Neural progenitor cell (in vitro differentiated cells): Measurements from ENCODE around the gene KRT15. TPM values are rescaled to one million over a fixed set of nuclear protein-coding genes. Genes with fewer than 3 reads are reported as not detected.

Source experiments
- DNase-seq: peaks from one replicate; pipeline ENCODE4 v3.0.0-alpha.2; 2016; ENCODE audit warnings: low spot score
- H2AFZ ChIP-seq: fragments of 200-600 bp; sonication (generic); replicated peaks from 2 replicates; pipeline ENCODE4 v1.6.1; 2016; ENCODE audit warnings: antibody characterized with exemption
- H3F3A ChIP-seq: fragments of 200-600 bp; sonication (generic); 2 replicates; pipeline ENCODE4 v1.6.1; 2016; ENCODE audit warnings: antibody characterized with exemption, low read depth
- H3K27ac ChIP-seq: fragments of 200-600 bp; sonication (generic); 2 replicates; pipeline ENCODE4 v1.5.1; 2016; ENCODE audit warnings: mild to moderate bottlenecking
- H3K27me3 ChIP-seq: fragments of 200-600 bp; sonication (generic); 2 replicates; pipeline ENCODE4 v1.6.1; 2016; ENCODE audit warnings: mild to moderate bottlenecking, moderate library complexity
- H3K36me3 ChIP-seq: fragments of 200-600 bp; sonication (generic); 2 replicates; pipeline ENCODE4 v1.5.1; 2016
- H3K4me1 ChIP-seq: fragments of 200-600 bp; sonication (generic); 2 replicates; pipeline ENCODE4 v1.6.1; 2016; ENCODE audit warnings: mixed run types
- H3K4me2 ChIP-seq: fragments of 200-600 bp; sonication (generic); 2 replicates; pipeline ENCODE4 v1.6.1; 2016
- H3K4me3 ChIP-seq: fragments of 200-600 bp; sonication (generic); 2 replicates; pipeline ENCODE4 v1.5.1; 2016
- H3K79me2 ChIP-seq: fragments of 200-600 bp; sonication (generic); 2 replicates; pipeline ENCODE4 v1.6.1; 2016; ENCODE audit warnings: low read depth
- H3K9ac ChIP-seq: fragments of 200-600 bp; sonication (generic); 2 replicates; pipeline ENCODE4 v1.6.1; 2016
- H3K9me3 ChIP-seq: fragments of 200-600 bp; sonication (generic); 2 replicates; pipeline ENCODE4 v1.5.1; 2016; ENCODE audit warnings: low read depth
- H4K20me1 ChIP-seq: fragments of 200-600 bp; sonication (generic); 2 replicates; pipeline ENCODE4 v1.6.1; 2016; ENCODE audit warnings: low read depth
- H3K27ac Mint-ChIP-seq: 3 replicates; pipeline ENCODE4 v1.8.0; 2021; ENCODE audit warnings: mixed read lengths
- H3K27me3 Mint-ChIP-seq: 2 replicates; pipeline ENCODE4 v1.8.0; 2022; ENCODE audit warnings: low read depth, mild to moderate bottlenecking, inconsistent platforms, moderate library complexity, mixed read lengths; ENCODE audit not compliant: insufficient read depth
- H3K36me3 Mint-ChIP-seq: 3 replicates; pipeline ENCODE4 v1.8.0; 2021; ENCODE audit warnings: mixed read lengths
- H3K4me1 Mint-ChIP-seq: 3 replicates; pipeline ENCODE4 v1.8.0; 2021; ENCODE audit warnings: mixed read lengths
- H3K4me3 Mint-ChIP-seq: 3 replicates; pipeline ENCODE4 v1.8.0; 2021; ENCODE audit warnings: mild to moderate bottlenecking, moderate library complexity, mixed read lengths
- H3K9me3 Mint-ChIP-seq: 3 replicates; pipeline ENCODE4 v1.8.0; 2020; ENCODE audit warnings: mixed read lengths
- EZH2 ChIP-seq: fragments of 200-600 bp; sonication (generic); IDR thresholded peaks from 2 replicates; pipeline ENCODE4 v1.6.1; 2017; ENCODE audit warnings: antibody characterized with exemption, mild to moderate bottlenecking, moderate library complexity
- EZH2phosphoT487 ChIP-seq: fragments of 200-600 bp; sonication (generic); IDR thresholded peaks from 2 replicates; pipeline ENCODE4 v1.6.1; 2017; ENCODE audit warnings: antibody characterized with exemption
- total RNA-seq: library from RNA; depleted of rRNA; stranded (reverse); fragments of >200 nt; gene quantifications from 2 replicates; pipeline ENCODE4 v1.2.3, GENCODE V29; 2015; ENCODE audit warnings: low replicate concordance
- TF ChIP-seq, protein P1 (sequence below): fragments of 200-600 bp; sonication (generic); IDR thresholded peaks from 2 replicates; pipeline ENCODE4 v1.5.1; 2017; ENCODE audit warnings: antibody characterized with exemption, mild to moderate bottlenecking

Gene KRT15
- total RNA-seq, 1 donor from 2014 or later = not detected

DNA sequence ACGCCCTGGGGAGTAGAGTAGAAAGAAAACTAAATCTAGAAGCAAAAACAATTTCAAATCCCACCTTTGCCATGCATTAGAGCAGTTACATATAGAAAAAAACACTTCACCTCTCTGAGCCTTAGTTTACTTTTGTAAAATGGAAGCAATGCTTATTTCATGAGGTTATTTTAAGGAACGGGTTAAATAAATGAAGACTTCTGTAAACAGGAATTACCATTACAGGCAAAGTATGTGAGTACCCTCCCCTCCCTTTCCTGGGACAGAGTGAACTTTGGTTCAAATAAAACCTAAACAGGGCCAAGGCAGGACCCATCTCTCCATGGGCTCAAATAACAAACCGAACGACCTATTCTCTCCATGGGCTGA, 4.5 kb upstream of the KRT15 start:
- Histone ChIP-seq H3K36me3 (no peaks in the 10 kb centered on the region), H3K4me1 (peaks cover 11% of the 10 kb centered on the region), H3K79me2 (peaks cover 29% of the 10 kb centered on the region), H3K4me3 (no peak overlapping the region), H3K4me2 (no peak overlapping the region), H2AFZ (no peak overlapping the region), H4K20me1 (peaks cover 45% of the 10 kb centered on the region), H3F3A (peaks cover 31% of the 10 kb centered on the region), H3K9me3 (no peaks in the 10 kb centered on the region), H3K9ac (no peak overlapping the region), H3K27ac (no peak overlapping the region), H3K27me3 (no peaks in the 10 kb centered on the region)
- H3K27ac Mint-ChIP-seq = no peak overlapping the region
- H3K4me3 Mint-ChIP-seq = no peak overlapping the region
- H3K4me1 Mint-ChIP-seq = peaks cover 8% of the 10 kb centered on the region
- TF ChIP-seq EZH2 (no peak), EZH2phosphoT487 (no peak)
- TF ChIP-seq, protein P1, sequence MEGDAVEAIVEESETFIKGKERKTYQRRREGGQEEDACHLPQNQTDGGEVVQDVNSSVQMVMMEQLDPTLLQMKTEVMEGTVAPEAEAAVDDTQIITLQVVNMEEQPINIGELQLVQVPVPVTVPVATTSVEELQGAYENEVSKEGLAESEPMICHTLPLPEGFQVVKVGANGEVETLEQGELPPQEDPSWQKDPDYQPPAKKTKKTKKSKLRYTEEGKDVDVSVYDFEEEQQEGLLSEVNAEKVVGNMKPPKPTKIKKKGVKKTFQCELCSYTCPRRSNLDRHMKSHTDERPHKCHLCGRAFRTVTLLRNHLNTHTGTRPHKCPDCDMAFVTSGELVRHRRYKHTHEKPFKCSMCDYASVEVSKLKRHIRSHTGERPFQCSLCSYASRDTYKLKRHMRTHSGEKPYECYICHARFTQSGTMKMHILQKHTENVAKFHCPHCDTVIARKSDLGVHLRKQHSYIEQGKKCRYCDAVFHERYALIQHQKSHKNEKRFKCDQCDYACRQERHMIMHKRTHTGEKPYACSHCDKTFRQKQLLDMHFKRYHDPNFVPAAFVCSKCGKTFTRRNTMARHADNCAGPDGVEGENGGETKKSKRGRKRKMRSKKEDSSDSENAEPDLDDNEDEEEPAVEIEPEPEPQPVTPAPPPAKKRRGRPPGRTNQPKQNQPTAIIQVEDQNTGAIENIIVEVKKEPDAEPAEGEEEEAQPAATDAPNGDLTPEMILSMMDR = no peak
- peaks cover 36% of the 10 kb centered on the region for H3K27me3 Mint-ChIP-seq
- DNase-seq = no peak
- H3K9me3 Mint-ChIP-seq = peaks cover 2% of the 10 kb centered on the region
- H3K36me3 Mint-ChIP-seq = no peaks in the 10 kb centered on the region

DNA sequence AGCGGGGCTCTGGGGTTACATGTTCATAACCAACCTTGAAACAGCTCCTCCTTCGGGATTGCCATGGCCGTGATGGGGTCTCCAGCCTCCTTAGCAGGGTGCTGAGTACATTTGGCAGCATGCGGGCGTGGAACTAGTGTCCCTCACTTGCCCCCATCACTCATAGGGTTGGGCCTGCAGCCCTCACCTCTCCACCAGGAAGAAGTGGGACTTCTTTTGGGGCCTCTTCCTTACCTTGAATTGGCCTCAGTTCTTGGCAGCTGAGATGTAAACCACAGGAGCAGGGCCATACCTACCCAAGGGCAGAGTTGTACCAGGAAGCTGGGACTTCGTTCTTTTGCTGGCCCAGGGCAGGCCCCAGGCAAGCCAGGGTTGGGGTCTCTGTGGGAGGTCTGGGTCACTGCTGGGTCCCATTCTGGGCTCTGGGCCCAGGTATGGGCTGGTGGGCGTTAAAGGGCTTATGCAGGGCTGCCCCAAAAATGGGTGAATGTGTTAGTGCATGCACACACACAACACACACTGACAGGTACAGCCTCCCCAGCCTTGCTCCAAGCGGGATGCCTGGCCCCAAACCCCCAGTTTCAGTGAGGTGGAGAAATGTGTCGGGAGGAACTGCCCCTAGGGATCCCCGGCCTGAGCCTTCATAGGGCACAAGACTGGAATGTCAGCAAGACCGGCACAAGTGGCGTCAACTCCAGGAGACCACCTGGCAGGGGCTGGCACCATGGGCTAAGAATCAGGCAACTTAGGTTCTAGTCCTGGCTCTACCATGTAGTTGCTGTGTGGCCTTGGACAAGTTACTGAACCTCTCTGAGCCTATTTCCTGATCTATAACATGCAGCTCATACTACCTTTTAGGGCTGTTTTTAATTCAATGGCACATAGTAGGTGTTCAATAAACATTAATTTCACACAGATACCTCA, 3.9 kb upstream of the KRT15 start:
- Histone ChIP-seq H3K36me3 (no peaks in the 10 kb centered on the region), H3F3A (peaks cover 31% of the 10 kb centered on the region), H2AFZ (no peak overlapping the region), H3K4me1 (peaks cover 11% of the 10 kb centered on the region), H3K4me3 (no peak overlapping the region), H3K9ac (no peak overlapping the region), H4K20me1 (peaks cover 44% of the 10 kb centered on the region), H3K9me3 (no peaks in the 10 kb centered on the region), H3K4me2 (no peak overlapping the region), H3K27ac (no peak overlapping the region), H3K27me3 (no peaks in the 10 kb centered on the region), H3K79me2 (peaks cover 24% of the 10 kb centered on the region)
- Mint-ChIP-seq H3K4me3 (no peak overlapping the region), H3K9me3 (peaks cover 2% of the 10 kb centered on the region), H3K27me3 (peaks cover 31% of the 10 kb centered on the region), H3K4me1 (peaks cover 8% of the 10 kb centered on the region), H3K36me3 (no peaks in the 10 kb centered on the region), H3K27ac (no peak overlapping the region)
- no peak for DNase-seq
- TF ChIP-seq, protein P1 = no peak
- TF ChIP-seq EZH2phosphoT487 (no peak), EZH2 (no peak)

DNA sequence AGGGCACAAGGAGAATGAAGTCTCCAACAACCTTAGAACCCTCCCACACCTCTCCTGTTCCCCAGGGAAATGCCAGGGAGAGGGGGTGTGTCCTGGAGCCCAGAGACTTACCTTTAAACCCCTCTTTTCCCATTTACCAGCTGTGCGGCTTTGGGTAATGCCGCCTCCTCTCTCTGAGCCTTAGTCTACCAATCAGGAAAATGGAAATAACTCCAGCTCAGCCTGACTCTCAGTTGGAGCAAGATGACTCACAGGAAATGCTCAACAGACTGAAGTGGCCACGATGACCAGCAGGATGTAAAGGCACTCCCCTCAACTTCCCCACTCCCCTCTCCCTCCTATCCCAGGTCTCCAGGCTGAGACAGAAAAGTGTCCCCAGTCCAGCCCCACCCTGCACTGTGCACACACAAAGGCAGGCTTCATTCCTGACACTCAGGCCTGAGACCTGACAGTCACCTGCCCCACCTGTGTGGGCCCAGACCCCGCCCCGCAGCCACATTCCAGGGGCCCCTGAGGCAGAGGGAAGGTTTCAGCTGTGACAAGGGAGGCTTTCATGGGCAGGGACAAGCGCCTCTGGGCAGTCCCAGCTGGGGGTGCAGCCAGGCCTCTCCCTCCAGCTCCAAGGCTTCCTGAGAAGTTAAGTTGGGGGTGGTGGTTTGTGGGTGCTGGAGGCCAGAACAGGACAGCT, 3.0 kb upstream of the KRT15 start:
- no peak overlapping the region for H3K9ac ChIP-seq
- H3K4me3 ChIP-seq = no peak overlapping the region
- H2AFZ ChIP-seq = no peak overlapping the region
- H3K27ac ChIP-seq = no peak overlapping the region
- no peak for DNase-seq
- H3K4me1 ChIP-seq = peaks cover 10% of the 10 kb centered on the region
- peaks cover 5% of the 10 kb centered on the region for H3K4me1 Mint-ChIP-seq
- H3K27ac Mint-ChIP-seq = no peak overlapping the region
- peaks cover 2% of the 10 kb centered on the region for H3K9me3 Mint-ChIP-seq
- H3K27me3 ChIP-seq = no peaks in the 10 kb centered on the region
- H3K36me3 Mint-ChIP-seq = no peaks in the 10 kb centered on the region
- peaks cover 15% of the 10 kb centered on the region for H3K79me2 ChIP-seq
- H3K9me3 ChIP-seq = no peaks in the 10 kb centered on the region
- peaks cover 26% of the 10 kb centered on the region for H3K27me3 Mint-ChIP-seq
- TF ChIP-seq EZH2 (no peak), EZH2phosphoT487 (no peak)
- TF ChIP-seq, protein P1 = no peak
- H4K20me1 ChIP-seq = peaks cover 36% of the 10 kb centered on the region
- H3K4me3 Mint-ChIP-seq = no peak overlapping the region
- no peaks in the 10 kb centered on the region for H3K36me3 ChIP-seq
- peaks cover 31% of the 10 kb centered on the region for H3F3A ChIP-seq
- H3K4me2 ChIP-seq = no peak overlapping the region
